HepG2 (cell line): ENCODE results near the gene FRMD4A.

Source experiments
- EZH2 ChIP-seq: conservative IDR thresholded peaks from 2 replicates; pipeline ENCODE4 v1.6.1; 2012; ENCODE audit warnings: mild to moderate bottlenecking, low read depth, low read length, moderate library complexity
- HDAC6 ChIP-seq: fragments of 200-600 bp; sonication (generic); IDR thresholded peaks from 2 replicates; pipeline ENCODE4 v1.7.0; 2017; ENCODE audit warnings: mild to moderate bottlenecking, antibody characterized with exemption, low read length, low read depth
- NR1H2 ChIP-seq: sonication (generic); formaldehyde crosslinking; IDR thresholded peaks from 2 replicates; pipeline ENCODE4 v1.8.1; 2022; ENCODE audit warnings: low read depth, missing genetic modification reagents, borderline replicate concordance
- REST ChIP-seq, 2 experiments: IDR thresholded peaks; 2 replicates each; pipeline ENCODE4 v1.6.1; 2011 to 2012; ENCODE audit warnings: low read length in 2 of 2, borderline replicate concordance in 1 of 2, low read depth in 1 of 2, mild to moderate bottlenecking in 1 of 2, moderate library complexity in 1 of 2
- SMC3 ChIP-seq: IDR thresholded peaks from 2 replicates; pipeline ENCODE4 v1.6.1; 2011; ENCODE audit warnings: low read length, improper control_type of control experiment
- STAT6 ChIP-seq: sonication (generic); formaldehyde crosslinking; IDR thresholded peaks from 2 replicates; pipeline ENCODE4 v1.4.0; 2020; ENCODE audit warnings: missing genetic modification reagents, mild to moderate bottlenecking, borderline replicate concordance
- ZNF263 ChIP-seq: sonication (generic); formaldehyde crosslinking; IDR thresholded peaks from 2 replicates; pipeline ENCODE4 v1.4.0; 2020; ENCODE audit warnings: missing genetic modification reagents
- ZNF431 ChIP-seq: sonication (generic); formaldehyde crosslinking; IDR thresholded peaks from 2 replicates; pipeline ENCODE4 v1.9.0; 2022; ENCODE audit warnings: missing genetic modification reagents, low read depth, mild to moderate bottlenecking, borderline replicate concordance
- TF ChIP-seq, protein P1 (sequence below): sonication (generic); formaldehyde crosslinking; conservative IDR thresholded peaks from 2 replicates; pipeline ENCODE4 v1.5.0; 2020; ENCODE audit warnings: missing genetic modification reagents

DNA sequence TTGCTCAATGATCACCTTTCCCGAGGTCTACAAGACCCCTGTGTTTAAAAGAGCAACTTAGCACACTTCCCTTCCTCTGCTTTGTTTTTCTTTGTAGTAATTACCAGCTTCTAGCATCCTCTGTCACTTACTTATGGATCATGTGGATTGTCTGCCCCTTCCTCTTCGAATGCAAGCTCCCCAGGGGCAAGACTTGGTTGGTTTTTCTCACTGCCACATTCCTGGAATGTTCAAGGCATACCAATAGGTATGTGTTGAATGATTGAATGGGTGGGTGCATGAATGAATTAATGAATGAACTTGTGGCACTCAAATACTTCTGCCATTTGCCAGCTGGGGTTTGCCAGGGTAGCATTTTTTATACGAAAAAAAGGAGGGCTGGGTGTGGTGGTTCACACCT lies 450.0 kb downstream of the FRMD4A start:
- TF ChIP-seq, protein P1, sequence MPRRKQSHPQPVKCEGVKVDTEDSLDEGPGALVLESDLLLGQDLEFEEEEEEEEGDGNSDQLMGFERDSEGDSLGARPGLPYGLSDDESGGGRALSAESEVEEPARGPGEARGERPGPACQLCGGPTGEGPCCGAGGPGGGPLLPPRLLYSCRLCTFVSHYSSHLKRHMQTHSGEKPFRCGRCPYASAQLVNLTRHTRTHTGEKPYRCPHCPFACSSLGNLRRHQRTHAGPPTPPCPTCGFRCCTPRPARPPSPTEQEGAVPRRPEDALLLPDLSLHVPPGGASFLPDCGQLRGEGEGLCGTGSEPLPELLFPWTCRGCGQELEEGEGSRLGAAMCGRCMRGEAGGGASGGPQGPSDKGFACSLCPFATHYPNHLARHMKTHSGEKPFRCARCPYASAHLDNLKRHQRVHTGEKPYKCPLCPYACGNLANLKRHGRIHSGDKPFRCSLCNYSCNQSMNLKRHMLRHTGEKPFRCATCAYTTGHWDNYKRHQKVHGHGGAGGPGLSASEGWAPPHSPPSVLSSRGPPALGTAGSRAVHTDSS (CRISPR knock-in tag) = no peak
- TF ChIP-seq SMC3 (no peak), NR1H2 (no peak), STAT6 (CRISPR knock-in tag) (no peak), HDAC6 (no peak), EZH2 (no peak), REST (IDR thresholded peaks at IDR 0.05; ENCODE audit: borderline replicate concordance in 1 of 2, low read depth in 1 of 2, low read length in 2 of 2) (no peak), ZNF431 (no peak), ZNF263 (CRISPR knock-in tag) (no peak)
